Measurements from ENCODE around the gene TLE4.
A peak's percentile ranks its signal among the peaks of the same experiment; 100 is the strongest.
"Not testable (repeated sequence)": the region's sequence is repeated elsewhere in the genome, so short reads cannot be mapped to it uniquely, and the experiment has no call there.

TLE4 gene

DNA sequence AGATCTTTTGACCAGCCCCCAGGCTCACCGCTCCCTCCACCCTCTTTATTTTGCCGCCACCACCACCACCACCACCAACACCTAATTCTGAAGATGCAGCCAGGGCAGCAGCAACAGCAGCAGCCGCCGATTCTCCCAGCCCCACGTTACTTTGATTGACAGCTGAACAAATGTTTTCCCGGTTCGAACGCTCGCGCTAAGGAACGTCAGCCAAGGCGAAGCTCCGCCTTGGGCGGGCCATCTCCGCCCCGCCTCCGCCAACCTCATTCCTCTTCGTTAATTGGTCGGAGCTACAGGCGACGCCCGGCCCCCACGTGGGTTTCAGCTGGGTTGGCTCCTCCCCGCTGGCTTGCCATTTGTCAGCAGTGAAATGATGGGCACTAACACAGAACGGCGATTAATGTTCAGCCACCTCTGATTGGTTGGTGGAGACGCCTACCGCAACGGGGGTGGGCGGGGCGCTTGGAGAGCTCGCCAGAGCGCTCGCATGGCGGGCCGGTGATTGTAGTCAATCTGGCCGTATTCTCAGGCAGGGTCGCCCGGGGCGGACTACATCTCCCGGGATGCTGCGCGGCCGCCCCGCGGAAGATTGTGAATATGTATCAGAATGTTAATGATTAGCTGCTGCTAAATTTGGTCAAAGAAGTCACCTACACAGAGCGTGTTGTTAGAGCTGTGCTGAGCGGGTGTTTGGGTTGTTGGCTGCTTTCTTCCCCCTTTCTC lies at the start of gene TLE4:
Gene TLE4 (plus strand): TSS at position 657 of the 723 bp plus-strand sequence. CDS start 826 bp downstream, outside the sequence.
- peak; percentile 99 for DNase-seq (ENCODE audit: low read depth, low spot score)
- H3K27ac ChIP-seq = peak within 1 kb of the TSS; percentile 82

- no peak for DNase-seq (ENCODE audit: low read depth, low spot score)
- no peak overlapping the region for H3K27ac ChIP-seq
These were observed 49.0 kb upstream of the TLE4 start for GRCh38 chr9:79522793-79523192.

DNA sequence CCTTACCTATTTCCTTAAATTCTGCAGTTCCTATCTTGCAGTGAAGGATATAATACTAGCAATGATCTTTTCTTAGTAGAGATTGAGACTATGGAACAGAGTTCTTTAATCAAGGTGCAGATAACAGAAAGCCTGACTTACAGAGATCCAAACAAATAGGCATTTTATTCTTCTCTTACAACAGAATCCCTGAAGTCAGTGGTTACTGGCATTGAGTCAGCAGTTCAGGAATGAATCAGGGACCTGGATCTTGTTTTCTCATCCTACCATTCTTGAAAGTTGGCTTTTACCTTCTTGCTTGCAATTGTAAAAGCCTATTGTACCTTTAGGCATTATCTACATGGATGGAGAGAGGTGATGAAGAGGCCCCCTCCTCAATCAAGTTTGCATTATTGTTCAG lies 47.5 kb upstream of the TLE4 start:
- peak; percentile 8 for DNase-seq (ENCODE audit: low read depth, low spot score)
- no peak overlapping the region for H3K27ac ChIP-seq

DNA sequence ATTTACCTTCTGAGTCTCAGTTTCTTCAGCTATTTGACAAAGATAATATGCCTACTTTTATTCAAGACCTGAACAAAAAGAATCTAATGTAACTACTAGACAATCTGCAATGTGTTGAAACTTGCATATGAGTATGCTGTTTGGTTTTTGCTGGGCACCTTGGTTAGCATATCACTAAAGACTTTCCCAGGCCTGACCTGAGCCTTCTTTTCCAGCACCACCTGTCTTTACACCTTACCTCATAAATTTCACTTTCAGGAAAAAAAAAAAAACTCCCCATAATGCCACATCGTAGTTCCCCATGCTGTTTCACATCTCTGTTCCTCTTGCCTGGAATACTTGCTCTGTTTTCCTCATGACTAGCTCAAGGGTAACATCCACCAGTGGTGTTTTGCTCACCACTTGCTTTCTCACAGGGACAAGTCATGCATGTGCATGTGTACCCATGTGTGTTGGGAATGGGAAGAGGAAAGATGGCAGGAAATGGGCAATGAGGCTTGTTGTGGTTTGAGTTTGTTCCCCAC lies 45.6 kb upstream of the TLE4 start:
- DNase-seq (ENCODE audit: low read depth, low spot score) = no peak
- no peak overlapping the region for H3K27ac ChIP-seq

DNA sequence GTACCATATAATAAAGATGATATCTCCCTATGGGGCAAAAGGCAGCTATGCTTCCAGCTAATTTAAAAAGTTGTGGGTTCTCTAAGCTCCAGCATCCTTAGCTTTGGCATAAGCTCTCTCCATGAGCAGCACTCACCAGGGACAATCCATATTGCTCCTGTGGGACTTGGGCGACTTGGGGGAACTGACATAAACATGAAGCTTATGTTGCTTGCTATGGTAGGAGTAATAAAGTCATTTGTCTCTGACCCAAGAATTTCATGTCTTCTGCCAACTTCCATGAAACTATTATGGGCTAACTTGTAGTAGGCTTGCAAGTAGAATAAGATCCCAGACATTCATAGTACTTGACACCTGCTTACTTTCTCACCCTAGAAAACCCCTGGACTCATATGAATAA lies 36.2 kb upstream of the TLE4 start:
- no peak for DNase-seq (ENCODE audit: low read depth, low spot score)
- H3K27ac ChIP-seq = no peak overlapping the region

GRCh38 chr9:79537838-79538237 lies 33.9 kb upstream of the TLE4 start:
- DNase-seq (ENCODE audit: low read depth, low spot score) = no peak
- no peak overlapping the region for H3K27ac ChIP-seq

- no peak overlapping the region for H3K27ac ChIP-seq
- DNase-seq (ENCODE audit: low read depth, low spot score) = no peak
These were observed 28.8 kb upstream of the TLE4 start for GRCh38 chr9:79542735-79543620.

- not testable (repeated sequence) for H3K27ac ChIP-seq; DNase-seq (ENCODE audit: low read depth, low spot score)
These were observed 27.4 kb upstream of the TLE4 start for GRCh38 chr9:79544375-79544774.

DNA sequence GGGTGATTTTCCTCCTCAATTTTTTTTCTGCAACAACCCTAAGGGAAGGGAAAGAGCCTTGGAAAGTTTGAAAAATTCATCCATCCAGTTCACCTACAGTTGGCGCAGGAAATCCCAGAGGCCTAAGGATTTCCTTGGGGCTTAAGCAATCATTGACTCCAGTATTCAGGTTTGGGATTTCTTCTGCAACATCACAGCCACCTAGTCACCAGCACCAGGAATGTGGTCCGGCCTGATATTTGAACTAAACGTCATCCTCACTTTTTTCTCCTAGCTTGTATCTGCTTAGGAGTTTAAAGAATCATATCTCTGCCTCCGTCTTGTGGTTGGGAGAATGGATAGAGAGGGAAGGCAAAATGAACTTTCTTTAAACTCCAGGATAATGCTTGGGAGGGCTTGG lies 20.2 kb upstream of the TLE4 start:
- no peak overlapping the region for H3K27ac ChIP-seq
- no peak for DNase-seq (ENCODE audit: low read depth, low spot score)

- H3K27ac ChIP-seq = no peak overlapping the region
- no peak for DNase-seq (ENCODE audit: low read depth, low spot score)
These were observed 19.8 kb upstream of the TLE4 start for GRCh38 chr9:79551994-79552393.

GRCh38 chr9:79555474-79556089 lies 16.2 kb upstream of the TLE4 start:
- no peak overlapping the region for H3K27ac ChIP-seq
- no peak for DNase-seq (ENCODE audit: low read depth, low spot score)

DNA sequence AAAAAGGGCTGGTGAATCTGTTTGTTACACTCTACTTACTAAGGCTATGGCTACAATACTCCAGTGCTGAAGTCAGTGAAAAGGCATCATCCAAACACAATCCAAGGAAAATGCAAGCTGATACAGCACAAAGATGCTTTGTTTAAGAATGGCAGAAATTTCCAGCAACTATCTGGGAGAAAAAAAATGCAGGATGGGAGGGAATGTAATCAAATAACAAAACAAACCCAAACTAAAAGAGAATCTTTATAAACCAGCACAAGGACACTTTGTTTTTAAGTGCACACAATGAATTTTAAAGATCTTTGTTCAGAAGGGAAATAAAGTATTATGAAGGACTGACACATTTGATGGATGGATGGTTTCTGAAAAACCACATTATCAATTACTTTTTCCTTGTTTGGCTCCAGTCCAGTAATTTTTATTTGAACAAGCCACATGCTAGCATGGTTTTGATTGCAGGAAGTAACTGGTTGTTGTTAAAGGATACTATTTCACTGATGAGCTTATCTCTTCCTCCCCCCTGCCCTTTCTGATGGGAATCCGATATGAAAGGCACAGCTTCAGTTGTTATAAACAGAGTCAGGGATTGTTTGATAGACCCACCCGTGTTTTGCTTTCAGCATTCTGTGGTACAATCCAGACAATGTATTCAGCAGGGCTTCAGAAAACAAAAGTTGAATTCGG lies 12.1 kb upstream of the TLE4 start:
- no peak overlapping the region for H3K27ac ChIP-seq
- DNase-seq (ENCODE audit: low read depth, low spot score) = no peak

DNA sequence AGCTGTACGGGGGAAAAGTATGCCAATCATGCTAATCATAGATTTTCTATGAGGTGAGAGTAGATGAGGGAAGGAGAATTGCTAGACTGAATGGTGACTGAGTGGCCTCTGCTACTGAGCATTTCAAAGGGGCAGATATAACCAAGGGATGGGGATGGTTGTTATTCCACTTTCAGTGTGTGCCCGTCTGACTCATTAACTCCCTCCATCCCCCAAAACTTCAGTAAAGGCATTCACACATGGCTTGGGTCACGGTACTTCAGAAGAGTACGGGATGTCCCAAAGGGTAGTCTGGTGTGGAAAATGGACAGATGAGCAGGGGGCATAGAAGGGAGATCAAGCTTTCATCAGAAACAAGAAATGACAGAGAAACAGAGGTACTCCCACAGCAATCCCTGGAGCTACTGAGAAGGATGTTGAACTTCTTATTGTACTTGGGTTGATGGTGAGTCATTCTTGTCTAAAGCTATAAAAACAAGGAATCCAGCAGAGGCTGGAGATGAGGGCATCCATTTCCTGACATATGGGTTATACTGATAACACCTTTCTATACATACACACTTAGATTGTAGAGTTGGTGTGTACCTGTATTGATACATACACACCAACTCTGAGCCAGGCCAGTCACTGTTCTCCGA lies 8.9 kb upstream of the TLE4 start:
- DNase-seq (ENCODE audit: low read depth, low spot score) = no peak

DNA sequence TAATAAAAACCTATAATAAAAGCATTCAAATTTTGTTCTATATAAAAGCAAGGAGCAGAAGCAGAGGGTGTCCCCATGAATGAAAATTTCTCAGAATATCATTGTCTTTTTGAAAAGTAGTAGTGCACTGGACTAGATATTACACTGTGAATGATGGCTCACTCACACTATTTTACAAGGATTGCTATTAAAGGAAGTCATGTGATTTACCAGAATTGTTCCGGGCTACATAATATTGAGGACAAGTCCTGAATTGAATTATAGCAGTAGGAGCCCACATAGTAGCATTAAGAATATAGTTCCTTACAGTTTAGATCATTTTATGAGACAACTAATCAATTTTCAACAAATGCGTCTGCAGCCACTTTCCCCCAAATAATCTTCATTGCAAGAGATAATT lies 7.7 kb upstream of the TLE4 start:
- no peak overlapping the region for H3K27ac ChIP-seq
- no peak for DNase-seq (ENCODE audit: low read depth, low spot score)

More for the DNA sequence above, 8.9 kb upstream of the TLE4 start:
- H3K27ac ChIP-seq = no peak overlapping the region

DNA sequence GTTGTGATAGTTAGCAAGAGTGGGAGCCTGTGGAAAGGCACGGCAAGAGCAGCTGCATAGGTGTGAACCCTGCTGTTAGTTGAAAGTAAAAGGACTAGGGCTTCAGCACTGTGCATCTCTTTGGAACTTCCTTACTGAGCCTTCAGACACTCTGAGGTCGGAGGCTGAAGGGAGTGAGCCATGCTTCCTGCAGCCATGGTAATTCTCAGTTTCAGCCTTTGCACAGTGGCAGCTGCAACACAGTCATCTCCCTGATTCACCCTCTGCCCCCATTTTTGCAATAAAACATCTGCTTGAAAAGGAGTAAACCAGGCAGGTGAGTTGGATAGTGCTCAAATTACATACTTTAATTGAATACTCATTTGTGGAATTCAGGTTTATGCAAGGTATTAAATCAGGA lies 6.5 kb upstream of the TLE4 start:
- H3K27ac ChIP-seq = no peak overlapping the region
- DNase-seq (ENCODE audit: low read depth, low spot score) = peak; percentile 78

DNA sequence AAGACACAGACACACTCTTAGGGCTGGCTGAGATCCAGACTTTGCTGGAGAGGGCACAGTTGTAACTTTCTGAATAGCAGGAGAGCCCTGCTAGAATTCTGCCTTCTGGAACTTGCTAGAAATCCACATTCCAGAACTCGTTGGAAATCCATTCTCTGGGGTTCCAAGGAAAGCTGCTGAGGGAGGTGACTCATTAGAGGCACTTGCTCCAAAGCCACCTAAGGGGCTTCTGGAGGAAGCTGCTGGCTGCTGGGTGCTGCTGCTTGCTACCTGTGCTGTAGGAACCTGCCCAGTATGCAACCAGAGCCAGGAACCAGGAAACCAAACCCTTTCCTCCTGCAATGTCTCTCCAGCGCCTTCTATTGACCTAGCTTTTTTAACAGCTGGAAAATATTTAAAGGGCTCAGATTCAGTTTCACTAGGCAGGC lies 4.1 kb upstream of the TLE4 start:
- no peak overlapping the region for H3K27ac ChIP-seq
- no peak for DNase-seq (ENCODE audit: low read depth, low spot score)

GRCh38 chr9:79568337-79569101 lies 3.2 kb upstream of the TLE4 start:
- no peak for DNase-seq (ENCODE audit: low read depth, low spot score)
- H3K27ac ChIP-seq = no peak overlapping the region

DNA sequence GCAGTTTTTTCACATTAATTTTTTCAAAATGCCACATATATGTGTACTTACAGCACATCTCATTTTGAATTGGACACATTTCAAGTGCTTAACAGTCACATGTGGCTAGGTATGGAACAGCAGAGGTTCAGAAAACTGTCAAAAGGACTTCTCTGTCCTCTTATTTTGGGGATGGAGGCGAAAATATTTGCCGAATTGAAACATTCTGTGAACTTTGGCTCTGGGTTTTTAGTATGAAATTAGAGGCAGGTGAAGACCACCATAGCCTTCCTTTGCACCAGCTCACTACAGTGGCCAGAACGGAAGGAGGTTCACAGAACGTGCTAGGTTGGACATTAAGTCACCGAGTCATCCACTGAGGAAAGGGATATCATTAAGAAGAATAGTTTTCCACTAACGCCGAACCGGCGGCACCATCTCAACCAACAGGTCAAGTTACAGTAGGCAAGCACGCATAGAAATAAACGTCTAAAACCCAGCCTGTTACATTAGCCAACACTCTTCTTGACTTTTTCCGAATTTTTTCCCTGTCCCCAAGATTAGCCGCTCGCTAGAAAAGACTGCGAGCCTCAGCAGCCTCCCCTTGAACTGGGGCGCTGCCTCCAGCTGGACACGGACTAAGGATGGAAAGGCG lies 1.8 kb upstream of the TLE4 start:
- H3K27ac ChIP-seq = no peak overlapping the region
- DNase-seq (ENCODE audit: low read depth, low spot score) = no peak
